Measurements from ENCODE around the gene COG5. TPM values are rescaled to one million over a fixed set of nuclear protein-coding genes. Genes with fewer than 3 reads are reported as not detected.

Gene COG5
- total RNA-seq, 1 experiment from 2014 or later: 29.1 TPM

- ChIA-PET CTCF (no interaction called here), POLR2A (no interaction called here)
- Histone ChIP-seq H3K36me3 (ENCODE audit: control insufficient read depth, insufficient read depth, low read length) (peaks cover 4% of the 10 kb centered on the region; the same call in 1 of the 2 replicates), H3K9me3 (ENCODE audit: control insufficient read depth, insufficient read depth, low read depth, low read length) (no peaks in the 10 kb centered on the region), H3K27me3 (ENCODE audit: control insufficient read depth, insufficient read depth, low read length) (no peaks in the 10 kb centered on the region), H3K27ac (ENCODE audit: low read length) (no peak overlapping the region), H3K4me1 (ENCODE audit: control insufficient read depth, insufficient read depth, low read length) (no peaks in the 10 kb centered on the region), H3K4me3 (ENCODE audit: low read depth in 2 of 2, low read length in 2 of 2) (no peak overlapping the region)
- no peak for TF ChIP-seq POLR2AphosphoS5 (IDR thresholded peaks at IDR 0.05; ENCODE audit: low read depth, low read length)
- TF ChIP-seq TCF7L2 (IDR thresholded peaks at IDR 0.05; ENCODE audit: low read depth, low read length): no peak
- TF ChIP-seq, protein P1, sequence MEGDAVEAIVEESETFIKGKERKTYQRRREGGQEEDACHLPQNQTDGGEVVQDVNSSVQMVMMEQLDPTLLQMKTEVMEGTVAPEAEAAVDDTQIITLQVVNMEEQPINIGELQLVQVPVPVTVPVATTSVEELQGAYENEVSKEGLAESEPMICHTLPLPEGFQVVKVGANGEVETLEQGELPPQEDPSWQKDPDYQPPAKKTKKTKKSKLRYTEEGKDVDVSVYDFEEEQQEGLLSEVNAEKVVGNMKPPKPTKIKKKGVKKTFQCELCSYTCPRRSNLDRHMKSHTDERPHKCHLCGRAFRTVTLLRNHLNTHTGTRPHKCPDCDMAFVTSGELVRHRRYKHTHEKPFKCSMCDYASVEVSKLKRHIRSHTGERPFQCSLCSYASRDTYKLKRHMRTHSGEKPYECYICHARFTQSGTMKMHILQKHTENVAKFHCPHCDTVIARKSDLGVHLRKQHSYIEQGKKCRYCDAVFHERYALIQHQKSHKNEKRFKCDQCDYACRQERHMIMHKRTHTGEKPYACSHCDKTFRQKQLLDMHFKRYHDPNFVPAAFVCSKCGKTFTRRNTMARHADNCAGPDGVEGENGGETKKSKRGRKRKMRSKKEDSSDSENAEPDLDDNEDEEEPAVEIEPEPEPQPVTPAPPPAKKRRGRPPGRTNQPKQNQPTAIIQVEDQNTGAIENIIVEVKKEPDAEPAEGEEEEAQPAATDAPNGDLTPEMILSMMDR (IDR thresholded peaks at IDR 0.05): no peak
- TF ChIP-seq SIN3A (IDR thresholded peaks at IDR 0.05; ENCODE audit: borderline replicate concordance, insufficient read depth, low read depth, low read length): no peak
- TF ChIP-seq REST (IDR thresholded peaks at IDR 0.05; ENCODE audit: insufficient read depth in 1 of 2, low read depth in 2 of 2, low read length in 1 of 2): no peak
- in situ Hi-C loops (cut with HindIII; ENCODE audit: low pct_unique_long_range_greater_than_20kb, low sequenced_read_pairs): no loop called here
- ATAC-seq: no peak
- BruUV-seq (replicated peaks): no TSS peak
- intact Hi-C loops (cut with micrococcal nuclease; ENCODE audit: unreplicated experiment): loop anchor here (10.0 kb wide), 1 partner anchor 668 kb away; no protein-coding TSS in a partner anchor
- DNase-seq (ENCODE audit: low read depth, low spot score): no peak
Observed at GRCh38 chr7:107206706-107207105, 357.0 kb downstream of the COG5 start.

DNA sequence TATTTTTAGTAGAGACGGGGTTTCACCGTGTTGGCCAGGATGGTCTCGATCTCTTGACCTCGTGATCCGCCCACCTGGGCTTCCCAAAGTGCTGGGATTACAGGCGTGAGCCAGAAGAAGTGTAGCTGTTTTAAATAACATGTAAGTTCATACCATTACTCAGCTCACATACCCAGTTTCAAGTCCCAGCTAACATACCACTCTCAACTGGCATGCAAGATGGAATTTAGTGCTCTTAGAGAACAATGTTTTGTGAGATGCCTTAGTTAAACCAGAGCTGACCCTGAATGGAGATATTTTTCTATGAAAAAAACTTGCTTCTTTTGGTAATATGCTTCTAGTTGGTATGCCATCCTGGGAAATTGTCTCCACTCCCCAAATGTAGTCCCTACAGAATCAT lies 357.6 kb downstream of the COG5 start:
- Histone ChIP-seq H3K27ac (ENCODE audit: low read length) (no peak overlapping the region), H3K36me3 (ENCODE audit: control insufficient read depth, insufficient read depth, low read length) (peaks cover 7% of the 10 kb centered on the region; the same call in 1 of the 2 replicates), H3K4me3 (ENCODE audit: low read depth in 2 of 2, low read length in 2 of 2) (no peak overlapping the region), H3K27me3 (ENCODE audit: control insufficient read depth, insufficient read depth, low read length) (no peaks in the 10 kb centered on the region), H3K9me3 (ENCODE audit: control insufficient read depth, insufficient read depth, low read depth, low read length) (no peaks in the 10 kb centered on the region), H3K4me1 (ENCODE audit: control insufficient read depth, insufficient read depth, low read length) (no peaks in the 10 kb centered on the region)
- intact Hi-C loops (cut with micrococcal nuclease; ENCODE audit: unreplicated experiment): loop anchor here (10.0 kb wide), 1 partner anchor 669 kb away; no protein-coding TSS in a partner anchor
- CTCF ChIA-PET: interaction anchor here (0.7 kb wide), 1 partner anchor 902 kb away, joined by 4 read pairs; no protein-coding TSS in a partner anchor
- no TSS peak for BruUV-seq (replicated peaks)
- TF ChIP-seq POLR2AphosphoS5 (IDR thresholded peaks at IDR 0.05; ENCODE audit: low read depth, low read length): no peak
- no peak for TF ChIP-seq SIN3A (IDR thresholded peaks at IDR 0.05; ENCODE audit: borderline replicate concordance, insufficient read depth, low read depth, low read length)
- TF ChIP-seq, protein P1 (IDR thresholded peaks at IDR 0.05): no peak
- TF ChIP-seq REST (IDR thresholded peaks at IDR 0.05; ENCODE audit: insufficient read depth in 1 of 2, low read depth in 2 of 2, low read length in 1 of 2): no peak
- TF ChIP-seq TCF7L2 (IDR thresholded peaks at IDR 0.05; ENCODE audit: low read depth, low read length): no peak
- POLR2A ChIA-PET: no interaction called here
- in situ Hi-C loops (cut with HindIII; ENCODE audit: low pct_unique_long_range_greater_than_20kb, low sequenced_read_pairs): no loop called here
- DNase-seq (ENCODE audit: low read depth, low spot score) (no peak), ATAC-seq (no peak)
